Bone marrow (tissue), 2 donors: Measurements from ENCODE around the gene SPAG6.
"Not testable (repeated sequence)": the region's sequence is repeated elsewhere in the genome, so short reads cannot be mapped to it uniquely, and the experiment has no call there.

Experiments
- DNase-seq, 2 donors: peaks; one replicate each; lab custom pipeline; 2025; lab: John Stamatoyannopoulos, UW

Gene SPAG6

DNA sequence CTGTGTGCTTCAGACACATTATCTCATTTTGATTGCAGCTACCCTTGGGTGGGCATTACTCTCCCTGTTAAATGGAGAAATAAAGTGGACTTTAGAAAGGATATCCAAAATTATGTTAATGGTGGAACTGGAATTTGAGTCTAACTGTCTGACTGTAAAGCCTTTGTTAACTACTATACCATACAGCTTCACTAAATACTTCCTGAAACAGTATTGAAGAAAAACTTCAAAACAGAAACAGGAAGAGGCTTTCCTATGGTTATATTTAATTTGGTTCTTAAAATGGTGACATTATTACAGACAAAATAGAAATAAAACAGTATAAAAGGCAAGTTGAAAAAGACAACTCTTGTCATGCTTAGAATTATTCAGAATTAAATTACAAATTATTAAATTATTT, 25.0 kb downstream of the SPAG6 start:
- no peak for DNase-seq

DNA sequence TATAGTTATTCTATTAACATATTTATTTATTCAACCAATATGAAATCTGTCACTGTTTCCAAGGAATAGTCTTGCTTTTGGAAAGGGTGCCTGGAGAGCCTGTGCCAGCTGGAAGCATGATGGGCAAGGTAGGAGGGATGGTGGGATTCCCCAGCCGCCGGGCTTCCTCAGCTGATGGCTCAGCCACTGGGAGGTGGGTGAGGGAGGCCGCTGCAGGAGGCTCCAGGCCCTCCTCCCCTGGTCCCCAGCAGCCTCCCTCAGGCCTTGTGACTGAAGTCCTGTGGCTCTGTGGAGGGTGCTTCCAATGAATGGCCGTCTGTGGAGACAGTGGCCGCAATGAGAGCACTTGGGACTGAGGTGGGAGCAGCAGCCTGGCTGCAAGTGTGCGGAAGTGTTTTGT, 27.0 kb downstream of the SPAG6 start:
- no peak for DNase-seq

- DNase-seq = no peak
These were observed 27.6 kb downstream of the SPAG6 start for GRCh38 chr10:22372917-22373316.

- peak in 1 of 2 donors; percentile 42 for DNase-seq
These were observed 29.3 kb downstream of the SPAG6 start for GRCh38 chr10:22374489-22375126.

DNA sequence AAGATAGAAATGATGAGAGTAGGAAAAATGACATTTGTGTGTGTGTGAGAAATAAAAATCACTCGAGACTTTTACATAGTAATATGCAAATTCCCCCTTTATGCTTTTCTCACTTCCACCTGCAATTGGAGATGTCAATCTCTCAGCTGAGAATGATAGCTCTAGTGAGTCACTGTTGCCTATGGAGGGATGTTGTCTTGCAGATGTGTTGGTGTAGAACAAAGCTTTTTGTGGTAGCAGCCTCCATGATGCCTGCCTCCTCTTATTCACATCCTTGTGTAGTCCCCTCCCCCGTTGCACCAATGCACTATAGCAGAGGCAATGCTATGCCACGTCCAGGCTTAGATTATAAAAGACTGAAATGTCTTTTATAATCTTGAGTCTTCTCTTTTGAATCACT, 33.8 kb downstream of the SPAG6 start:
- no peak for DNase-seq

- DNase-seq = no peak
These were observed 36.0 kb downstream of the SPAG6 start for GRCh38 chr10:22381262-22381661.

DNA sequence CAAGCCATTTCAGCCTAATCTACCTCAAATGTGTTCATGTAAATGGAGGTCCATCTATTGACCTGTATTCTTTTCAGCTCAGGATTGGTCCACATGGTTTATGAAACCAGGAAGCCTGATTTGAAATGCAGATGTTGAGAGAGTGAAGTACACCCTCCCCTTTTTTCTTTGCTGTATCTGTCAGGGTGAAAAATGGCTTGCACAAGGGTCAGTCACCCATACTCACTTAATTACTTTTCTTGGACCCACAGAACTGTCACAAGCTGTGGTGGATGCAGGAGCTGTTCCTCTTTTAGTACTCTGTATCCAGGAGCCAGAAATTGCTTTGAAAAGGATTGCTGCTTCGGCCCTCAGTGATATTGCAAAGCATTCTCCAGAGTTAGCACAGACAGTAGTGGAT, 41.2 kb downstream of the SPAG6 start:
- peak in 1 of 2 donors; percentile 20 for DNase-seq

DNA sequence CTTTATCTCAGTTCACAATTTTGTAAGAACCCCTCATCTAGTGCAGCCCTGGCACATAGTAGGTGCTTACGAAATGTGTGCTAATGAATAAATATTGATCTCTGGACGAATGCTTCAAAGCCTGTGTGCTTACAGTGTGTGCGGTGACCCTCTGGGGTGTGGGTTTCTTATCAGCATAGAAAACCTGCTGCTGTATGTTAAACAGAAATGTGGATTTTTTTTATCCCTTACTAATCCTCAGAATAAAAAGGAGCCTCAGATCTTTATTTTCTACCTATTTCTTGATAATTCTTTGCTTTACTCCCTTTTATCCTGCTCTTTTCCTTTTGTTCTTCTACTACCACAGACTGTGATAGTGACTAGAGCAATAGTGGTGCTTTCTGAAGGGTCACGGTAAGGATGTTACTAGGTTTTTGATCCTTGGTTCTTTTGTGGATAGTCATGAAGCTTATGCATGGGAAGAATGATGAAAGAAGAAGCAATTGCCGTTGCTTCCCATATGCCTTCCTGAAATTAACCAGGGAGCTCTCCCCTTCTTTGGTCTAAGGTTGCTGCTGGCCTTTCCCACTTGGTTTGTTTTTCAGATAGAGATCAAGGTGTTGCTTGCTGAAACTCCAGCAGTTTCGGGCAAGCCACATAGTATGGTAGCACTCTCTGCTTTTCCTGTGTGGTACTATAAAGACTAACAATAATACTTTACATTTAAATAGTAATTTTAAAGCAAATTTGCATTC, 44.7 kb downstream of the SPAG6 start:
- no peak for DNase-seq

DNA sequence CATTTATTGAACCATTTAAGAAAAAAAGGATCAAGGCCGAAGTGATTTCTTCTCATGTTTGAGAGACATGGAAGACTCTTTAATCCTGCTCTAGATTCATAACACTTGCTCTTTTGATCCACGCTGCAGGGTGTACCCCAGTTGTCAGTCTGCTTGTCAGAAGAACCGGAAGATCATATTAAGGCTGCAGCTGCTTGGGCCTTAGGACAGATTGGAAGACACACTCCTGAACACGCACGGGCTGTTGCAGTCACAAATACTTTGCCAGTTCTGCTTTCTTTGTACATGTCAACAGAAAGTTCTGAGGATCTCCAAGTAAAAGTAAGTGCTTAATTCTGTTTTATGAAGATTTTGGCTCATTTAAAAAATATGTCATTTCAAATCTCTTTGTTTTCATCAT, 46.3 kb downstream of the SPAG6 start:
- DNase-seq = peak in 1 of 2 donors; percentile 62

GRCh38 chr10:22396195-22396594, 50.9 kb downstream of the SPAG6 start:
- not testable (repeated sequence) for DNase-seq

- not testable (repeated sequence) for DNase-seq
These were observed 61.6 kb downstream of the SPAG6 start for GRCh38 chr10:22406916-22407315.

DNA sequence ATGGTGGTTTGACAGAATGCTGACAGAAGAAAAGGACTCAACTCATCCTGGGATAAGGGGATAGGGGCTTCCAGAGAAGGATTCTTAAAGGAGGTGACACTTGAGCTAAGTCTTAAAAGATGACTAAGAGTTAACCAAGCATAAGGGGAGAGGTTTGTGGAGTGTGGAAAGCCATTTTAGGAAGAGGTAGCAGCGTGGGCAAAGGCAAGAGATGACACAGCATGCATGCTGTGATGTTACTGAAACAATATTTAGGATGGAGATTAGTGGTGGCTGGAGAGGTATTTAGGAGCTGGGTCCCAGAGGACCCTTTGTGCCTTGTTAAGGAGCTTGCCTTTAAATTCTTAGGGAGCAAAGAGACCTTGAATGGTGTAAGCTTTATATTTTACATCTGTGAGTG, 65.1 kb downstream of the SPAG6 start:
- no peak for DNase-seq

- DNase-seq = no peak
These were observed 65.5 kb downstream of the SPAG6 start for GRCh38 chr10:22410846-22411245.

GRCh38 chr10:22414146-22414545, 68.8 kb downstream of the SPAG6 start:
- DNase-seq = no peak

DNA sequence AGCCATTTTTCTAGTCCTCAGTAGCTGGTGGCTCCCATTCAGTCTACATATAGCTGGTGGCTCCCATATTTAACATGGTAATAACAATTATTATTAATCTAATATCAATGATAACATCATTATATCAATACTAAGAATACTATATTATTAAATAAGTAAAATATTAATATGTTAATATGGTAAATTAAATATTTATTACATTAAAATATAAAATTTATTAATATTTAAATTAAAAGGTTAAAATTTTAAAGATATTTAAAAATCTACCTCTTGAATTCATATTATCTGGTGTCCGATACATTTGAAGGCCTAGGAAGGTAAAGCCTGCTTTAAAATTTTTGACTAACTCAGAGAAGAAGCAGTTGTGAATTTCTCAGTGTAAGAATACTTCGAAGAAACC, 69.8 kb downstream of the SPAG6 start:
- no peak for DNase-seq

- peak in 1 of 2 donors; percentile 19 for DNase-seq
These were observed 72.5 kb downstream of the SPAG6 start for GRCh38 chr10:22417736-22418268.

DNA sequence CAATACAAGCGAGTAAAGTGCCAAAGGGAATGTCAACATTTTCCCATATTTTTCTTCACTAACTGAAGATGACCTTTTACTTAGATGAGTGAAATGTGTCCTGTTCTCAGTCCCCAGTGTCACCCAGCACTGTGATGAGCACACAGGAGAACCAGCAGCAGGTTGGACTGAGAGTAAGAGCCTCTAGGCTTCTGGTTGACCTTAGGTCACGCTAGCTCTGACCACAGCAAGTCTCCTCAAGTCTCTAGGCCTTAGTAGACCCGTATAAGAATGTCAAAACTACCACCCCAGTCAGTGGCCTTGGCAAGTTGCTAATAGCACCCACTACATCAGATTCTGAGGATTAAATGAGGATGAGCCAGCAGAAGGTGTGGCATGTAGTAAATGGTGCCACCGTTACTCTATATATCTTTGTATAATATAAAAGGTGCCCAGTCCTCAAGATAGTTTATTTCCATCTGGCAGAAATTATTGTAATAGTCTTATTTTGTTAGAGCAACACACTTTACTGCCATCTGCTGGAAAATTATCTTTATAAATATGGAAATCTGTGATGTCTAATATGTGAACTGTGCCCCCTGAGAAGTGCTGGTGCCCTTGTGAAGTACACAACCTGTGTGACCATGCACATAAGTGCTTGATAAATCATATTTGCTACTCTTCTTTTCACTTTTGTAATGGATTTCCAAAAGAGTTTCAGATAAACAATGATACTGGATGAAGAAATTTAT, 75.7 kb downstream of the SPAG6 start:
- DNase-seq = peak in 1 of 2 donors; percentile 57

DNA sequence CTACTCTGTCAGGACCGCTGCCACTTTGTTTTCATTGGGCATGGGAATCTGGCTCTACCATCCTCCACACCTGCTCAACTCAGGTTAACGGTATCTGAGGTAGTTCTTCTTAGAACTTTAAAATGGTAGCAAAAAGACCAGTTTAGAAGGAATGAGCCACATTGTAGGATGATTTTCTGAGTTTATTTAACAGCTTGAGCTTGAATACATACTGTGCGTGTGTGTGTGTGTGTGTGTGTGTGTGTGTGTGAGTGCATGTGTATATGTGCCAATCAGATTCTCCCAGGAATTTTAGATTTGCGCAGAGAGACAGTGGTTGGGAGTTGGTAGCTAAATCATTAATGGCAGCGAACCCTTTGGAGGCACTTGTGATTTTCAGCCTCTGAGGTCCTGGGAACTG, 81.4 kb downstream of the SPAG6 start:
- no peak for DNase-seq

DNA sequence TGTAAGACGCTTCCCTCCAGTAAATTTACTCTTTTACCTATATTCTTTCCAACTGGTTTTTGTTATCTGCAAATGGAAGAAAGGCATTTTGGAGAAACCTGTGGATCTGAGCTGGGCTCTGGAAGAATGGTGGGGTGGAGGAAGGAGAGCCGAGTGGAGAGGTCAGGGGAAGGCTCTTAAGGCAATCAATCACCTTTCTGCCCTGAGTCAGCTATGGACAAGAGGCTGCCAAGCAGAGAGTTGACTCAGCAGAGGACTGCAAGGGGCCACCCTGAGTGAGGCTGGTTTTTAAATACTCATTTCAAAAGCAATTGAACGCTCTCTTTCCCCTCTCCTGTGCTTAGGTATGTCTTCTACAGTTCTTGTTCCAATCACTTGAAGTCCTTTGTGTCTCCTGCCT, 81.8 kb downstream of the SPAG6 start:
- no peak for DNase-seq

DNA sequence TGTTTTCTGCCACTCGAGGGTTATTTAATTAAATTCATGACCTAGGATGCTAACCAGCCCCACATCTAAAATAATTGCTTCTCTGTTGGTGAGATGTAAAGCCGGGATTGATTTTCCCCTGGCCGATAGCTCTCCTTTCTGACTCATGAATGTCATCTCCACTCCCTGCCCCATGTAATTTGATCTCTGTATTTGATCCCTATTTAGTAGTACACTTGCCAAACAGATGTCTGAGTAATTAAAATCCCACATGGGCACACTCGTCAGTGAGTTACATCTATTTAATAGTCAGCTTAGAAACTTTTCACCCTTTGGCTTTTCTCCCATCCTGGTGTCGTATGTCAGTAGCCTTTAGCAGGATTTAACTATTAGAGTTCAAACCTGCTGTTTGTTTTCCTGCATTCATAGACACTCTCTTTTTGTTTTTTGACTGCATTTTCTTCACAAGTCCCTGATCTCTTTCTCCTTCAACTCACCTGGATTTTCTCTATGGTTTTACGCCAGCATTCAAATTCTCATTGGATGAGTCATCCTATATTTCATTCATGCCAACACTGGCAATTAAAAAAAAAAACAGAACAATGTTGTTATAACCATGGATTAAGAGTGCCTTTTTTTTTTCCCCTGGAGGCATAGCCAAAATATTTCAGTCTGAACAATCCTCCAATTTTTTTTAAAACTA, 82.7 kb downstream of the SPAG6 start:
- no peak for DNase-seq

GRCh38 chr10:22429146-22429545, 83.8 kb downstream of the SPAG6 start:
- no peak for DNase-seq

DNA sequence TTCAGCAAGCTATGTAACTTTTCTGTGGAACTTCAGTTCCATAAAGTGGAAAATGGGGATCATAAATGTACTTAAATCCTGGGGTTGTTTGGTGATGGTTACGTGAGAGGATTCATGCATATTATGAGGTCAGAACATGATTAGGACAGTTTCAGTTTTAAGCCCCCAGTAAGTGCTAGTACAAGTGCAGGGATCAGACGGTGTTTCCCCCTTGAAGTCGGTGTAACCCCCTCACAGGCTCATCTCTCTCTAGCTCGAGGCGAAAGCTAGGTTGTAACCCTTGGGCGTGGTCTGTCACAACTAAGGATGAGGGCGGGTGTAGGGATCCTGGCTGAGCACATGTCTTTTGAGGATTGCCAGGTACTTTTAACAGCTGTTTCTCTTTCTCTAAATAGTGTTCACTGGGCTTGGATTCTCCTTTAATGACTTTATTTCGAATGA, 84.7 kb downstream of the SPAG6 start:
- DNase-seq = peak in 1 of 2 donors; percentile 24
